PC-9 (cell line): Measurements from ENCODE around the gene RIPOR1. TPM values are rescaled to one million over a fixed set of nuclear protein-coding genes. Genes with fewer than 3 reads are reported as not detected.

ENCODE experiments used
- BruUV-seq: library from RNA; stranded (reverse); fragments of 400-500 nt; replicated peaks from 2 replicates; lab custom pipeline; 2021; lab: Mats Ljungman, UMichigan
- CTCF ChIA-PET: fragments of 300-600 bp; sonication (Branson Sonifier 250); formaldehyde crosslinking; loops from one replicate; lab custom pipeline; 2022; ENCODE audit warnings: antibody characterized with exemption; lab: Charles Lee
- POLR2A ChIA-PET: fragments of 300-600 bp; sonication (Branson Sonifier 250); formaldehyde crosslinking; loops from one replicate; lab custom pipeline; 2022; ENCODE audit warnings: antibody characterized with exemption; ENCODE audit not compliant: unreplicated experiment; lab: Charles Lee
- DNase-seq, 2 experiments: peaks; one replicate each; pipeline versions ENCODE4 v3.0.0 to v3.0.0-alpha.2; 2015 to 2022; ENCODE audit warnings: mixed read lengths in 1 of 2
- H2AFZ ChIP-seq: fragments of 200-600 bp; sonication (generic); 2 replicates; pipeline ENCODE4 v1.8.1; 2017; ENCODE audit warnings: antibody characterized with exemption
- H3F3A ChIP-seq: fragments of 200-600 bp; sonication (generic); 2 replicates; pipeline ENCODE4 v1.8.1; 2017; ENCODE audit warnings: antibody characterized with exemption, mild to moderate bottlenecking, low read depth; ENCODE audit not compliant: insufficient read depth
- H3K27ac ChIP-seq: fragments of 200-600 bp; sonication (generic); 2 replicates; pipeline ENCODE4 v1.6.1; 2016; ENCODE audit warnings: mixed run types
- H3K27me3 ChIP-seq: fragments of 200-600 bp; sonication (generic); 2 replicates; pipeline ENCODE4 v1.6.1; 2016; ENCODE audit warnings: low read depth, mixed run types; ENCODE audit not compliant: insufficient read depth
- H3K36me3 ChIP-seq: fragments of 200-600 bp; sonication (generic); 2 replicates; pipeline ENCODE4 v1.6.1; 2016; ENCODE audit warnings: low read depth, mixed run types
- H3K4me1 ChIP-seq: fragments of 200-600 bp; sonication (generic); replicated peaks from 2 replicates; pipeline ENCODE4 v1.6.1; 2016; ENCODE audit warnings: mixed run types; ENCODE audit not compliant: insufficient read depth
- H3K4me2 ChIP-seq: fragments of 200-600 bp; sonication (generic); 2 replicates; pipeline ENCODE4 v1.6.1; 2017; ENCODE audit warnings: mixed run types
- H3K4me3 ChIP-seq: fragments of 200-600 bp; sonication (generic); 2 replicates; pipeline ENCODE4 v1.6.1; 2016; ENCODE audit warnings: mixed run types
- H3K79me2 ChIP-seq: fragments of 200-600 bp; sonication (generic); 2 replicates; pipeline ENCODE4 v1.6.1; 2017; ENCODE audit warnings: low read depth, mixed run types
- H3K9me2 ChIP-seq: fragments of 200-600 bp; sonication (generic); 2 replicates; pipeline ENCODE4 v1.8.1; 2017; ENCODE audit warnings: mild to moderate bottlenecking; ENCODE audit not compliant: insufficient read depth
- H3K9me3 ChIP-seq: fragments of 200-600 bp; sonication (generic); 2 replicates; pipeline ENCODE4 v1.8.1; 2016; ENCODE audit warnings: low read depth; ENCODE audit not compliant: insufficient read depth
- H4K20me1 ChIP-seq: fragments of 200-600 bp; sonication (generic); 2 replicates; pipeline ENCODE4 v1.8.1; 2017; ENCODE audit not compliant: insufficient read depth
- CTCF ChIP-seq: fragments of 200-600 bp; sonication (generic); conservative IDR thresholded peaks from 2 replicates; pipeline ENCODE4 v1.6.1; 2017; ENCODE audit warnings: mixed run types, antibody characterized with exemption, mild to moderate bottlenecking, moderate library complexity
- EZH2 ChIP-seq: fragments of 200-600 bp; sonication (generic); IDR thresholded peaks from 2 replicates; pipeline ENCODE4 v1.8.0; 2017; ENCODE audit warnings: antibody characterized with exemption, low read depth
- intact Hi-C: fragments of 100-400 bp; cut with micrococcal nuclease; formaldehyde crosslinking; loops from one replicate; pipeline ENCODE4 v1.10.0; 2022; ENCODE audit not compliant: unreplicated experiment
- total RNA-seq: library from RNA; stranded (reverse); gene quantifications from 2 replicates; pipeline ENCODE4 v1.2.3, GENCODE V29; 2021

RIPOR1 gene
- total RNA-seq, 1 experiment from 2014 or later = 76.7 TPM

DNA sequence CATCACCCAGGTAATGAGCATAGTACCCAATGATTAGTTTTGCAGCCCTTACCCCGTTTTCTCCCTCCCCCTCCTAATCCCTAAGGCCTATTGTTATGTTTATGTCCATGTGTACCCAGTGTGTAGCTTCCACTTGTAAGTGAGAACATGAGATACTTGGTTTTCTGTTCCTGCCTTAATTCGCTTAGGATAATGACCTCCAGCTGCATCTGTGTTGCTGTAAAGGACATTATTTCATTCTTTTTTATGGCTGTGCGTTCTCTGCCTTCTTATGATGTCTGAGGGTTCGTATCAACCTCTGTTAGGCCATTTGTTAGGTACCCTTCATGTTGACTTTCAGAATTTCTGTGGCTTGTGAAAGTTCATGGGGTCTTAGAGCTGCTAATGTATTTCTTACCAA, 64.7 kb downstream of the RIPOR1 start:
- intact Hi-C loops = no loop called here
- Histone ChIP-seq H3K36me3 (no peaks in the 10 kb centered on the region), H3K79me2 (peaks cover 47% of the 10 kb centered on the region; the same call in 1 of the 2 replicates), H4K20me1 (peaks cover 20% of the 10 kb centered on the region; the same call in 1 of the 2 replicates), H3K4me2 (no peak overlapping the region), H3K4me3 (no peak overlapping the region), H3K9me2 (no peaks in the 10 kb centered on the region), H3K27me3 (no peaks in the 10 kb centered on the region), H2AFZ (no peak overlapping the region), H3F3A (no peaks in the 10 kb centered on the region), H3K27ac (no peak overlapping the region), H3K4me1 (no peaks in the 10 kb centered on the region), H3K9me3 (no peaks in the 10 kb centered on the region)
- DNase-seq = no peak
- no peak for TF ChIP-seq CTCF
- no peak for TF ChIP-seq EZH2
- ChIA-PET POLR2A (no interaction called here), CTCF (no interaction called here)
- no TSS peak for BruUV-seq

- no peak for TF ChIP-seq CTCF
- no peak for TF ChIP-seq EZH2
- Histone ChIP-seq H3K27me3 (no peaks in the 10 kb centered on the region), H3K9me2 (no peaks in the 10 kb centered on the region), H3K4me1 (no peaks in the 10 kb centered on the region), H3K27ac (no peak overlapping the region), H3K4me3 (no peak overlapping the region), H3K9me3 (no peaks in the 10 kb centered on the region), H3K4me2 (no peak overlapping the region), H3F3A (no peaks in the 10 kb centered on the region), H2AFZ (no peak overlapping the region), H3K36me3 (no peaks in the 10 kb centered on the region), H4K20me1 (peaks cover 20% of the 10 kb centered on the region; the same call in 1 of the 2 replicates), H3K79me2 (peaks cover 49% of the 10 kb centered on the region; the same call in 1 of the 2 replicates)
- ChIA-PET CTCF (interaction anchor here (0.7 kb wide), 1 partner anchor 218 kb away, joined by 32 read pairs; no protein-coding TSS in a partner anchor), POLR2A (no interaction called here)
- intact Hi-C loops = no loop called here
- BruUV-seq = no TSS peak
- no peak for DNase-seq
Measured at GRCh38 chr16:67593701-67594100, 65.1 kb downstream of the RIPOR1 start.

DNA sequence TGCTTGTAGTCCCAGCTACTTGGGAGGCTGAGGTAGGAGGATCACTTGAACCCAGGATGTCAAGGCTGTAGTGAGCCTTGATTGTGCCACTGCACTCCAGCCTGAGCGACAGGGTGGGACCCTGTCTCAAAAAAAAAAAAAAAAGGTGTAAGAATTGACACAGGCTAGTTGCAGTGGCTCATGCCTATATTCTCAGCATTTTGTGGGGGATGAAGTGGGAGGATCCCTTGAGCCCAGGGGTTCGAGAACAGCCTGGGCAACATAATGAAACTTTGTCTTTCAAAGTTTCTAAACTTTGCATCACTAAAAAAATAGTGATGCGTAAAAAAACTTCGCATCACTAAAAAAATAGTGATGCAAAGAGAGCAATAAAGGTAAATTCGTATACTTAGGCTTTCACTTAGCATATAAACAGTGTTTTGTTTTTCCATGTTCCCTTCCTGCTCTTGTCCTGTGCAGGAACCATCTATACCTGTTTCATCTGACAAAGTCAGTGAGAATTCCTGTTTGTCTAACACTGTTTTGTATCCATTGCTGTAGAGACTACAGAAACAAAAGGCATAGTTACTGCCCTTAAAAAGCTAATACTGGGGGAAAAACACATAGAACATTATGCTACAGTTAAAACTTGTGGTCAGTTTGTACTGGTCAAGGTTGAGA, 65.8 kb downstream of the RIPOR1 start:
- no peaks in the 10 kb centered on the region for H3K9me2 ChIP-seq
- intact Hi-C loops = no loop called here
- BruUV-seq = no TSS peak
- no peaks in the 10 kb centered on the region for H3K27me3 ChIP-seq
- peaks cover 20% of the 10 kb centered on the region; the same call in 1 of the 2 replicates for H4K20me1 ChIP-seq
- H2AFZ ChIP-seq = no peak overlapping the region
- ChIA-PET POLR2A (no interaction called here), CTCF (interaction anchor here (0.7 kb wide), 1 partner anchor 218 kb away, joined by 32 read pairs; no protein-coding TSS in a partner anchor)
- no peaks in the 10 kb centered on the region for H3F3A ChIP-seq
- no peak overlapping the region for H3K4me3 ChIP-seq
- H3K27ac ChIP-seq = no peak overlapping the region
- no peak for DNase-seq
- no peak overlapping the region for H3K4me2 ChIP-seq
- peaks cover 47% of the 10 kb centered on the region for H3K79me2 ChIP-seq
- no peaks in the 10 kb centered on the region for H3K36me3 ChIP-seq
- no peak for TF ChIP-seq CTCF
- no peak for TF ChIP-seq EZH2
- H3K9me3 ChIP-seq = no peaks in the 10 kb centered on the region
- H3K4me1 ChIP-seq = no peaks in the 10 kb centered on the region
